PFSK-1 (cell line): ENCODE data around the gene SLC6A19.

Experiments
- POLR2AphosphoS5 ChIP-seq: IDR thresholded peaks from 2 replicates; pipeline ENCODE4 v1.6.1; 2012; ENCODE audit warnings: low read depth, mild to moderate bottlenecking, control low read depth, low read length, moderate library complexity
- REST ChIP-seq, 2 experiments: IDR thresholded peaks; 2 replicates each; pipeline versions ENCODE4 v1.6.1 to v1.8.0; 2011 to 2012; ENCODE audit warnings: low read depth in 2 of 2, low read length in 2 of 2, control low read depth in 1 of 2, inconsistent platforms in 1 of 2, mild to moderate bottlenecking in 1 of 2, moderate library complexity in 1 of 2; ENCODE audit not compliant: insufficient read depth in 1 of 2
- TAF1 ChIP-seq: IDR thresholded peaks from 2 replicates; pipeline ENCODE4 v1.6.1; 2012; ENCODE audit warnings: low read length, control low read depth, borderline replicate concordance; ENCODE audit not compliant: insufficient read depth

GRCh38 chr5:1235379-1235778 is 34.0 kb downstream of the SLC6A19 start:
- TF ChIP-seq REST (IDR thresholded peaks at IDR 0.05; ENCODE audit: insufficient read depth in 1 of 2, low read depth in 2 of 2, low read length in 2 of 2) (no peak), POLR2AphosphoS5 (no peak), TAF1 (no peak)
